Stimulated activated CD4-positive, alpha-beta T cell treated with anti-CD3 and anti-CD28 coated beads, Interleukin-15, amount 100 ng/mL, for 48 hours (primary cell): ENCODE data around the gene ZFYVE27.

ENCODE experiments used
- DNase-seq, 2 donors: peaks; one replicate each; pipeline ENCODE4 v3.0.0-alpha.2; 2020; ENCODE audit warnings: low read depth in 2 of 2

ZFYVE27 gene

DNA sequence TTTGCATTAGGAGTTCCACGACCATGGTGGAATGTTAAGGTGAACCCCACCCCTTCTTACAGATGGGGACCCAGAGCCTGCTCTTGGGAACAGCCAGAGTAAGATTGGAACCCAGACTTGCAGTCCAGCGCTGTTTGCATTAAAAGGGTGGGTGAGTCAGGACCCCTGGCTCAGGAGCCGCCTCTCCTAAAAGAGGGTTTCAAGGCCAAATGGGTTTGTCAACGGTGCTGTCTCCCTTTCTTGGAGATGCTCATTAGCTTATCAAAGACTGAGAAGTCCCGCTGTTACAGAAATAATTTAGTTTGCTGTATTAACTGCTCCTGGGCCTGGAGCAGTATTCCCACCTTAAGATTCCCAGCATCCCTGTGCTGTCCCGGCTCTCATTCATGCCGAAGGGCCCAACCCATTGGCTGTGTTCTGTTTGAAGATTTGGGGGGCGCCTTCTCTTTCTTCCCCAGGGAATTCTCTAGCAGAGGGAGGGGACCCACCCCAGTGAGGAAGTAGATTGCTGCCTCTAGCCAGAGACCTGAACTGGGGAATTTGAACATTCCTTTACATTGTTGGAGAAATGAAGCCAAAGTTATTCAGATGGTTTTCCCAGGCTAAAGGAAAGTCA, 21.6 kb upstream of the ZFYVE27 start:
- no peak for DNase-seq

DNA sequence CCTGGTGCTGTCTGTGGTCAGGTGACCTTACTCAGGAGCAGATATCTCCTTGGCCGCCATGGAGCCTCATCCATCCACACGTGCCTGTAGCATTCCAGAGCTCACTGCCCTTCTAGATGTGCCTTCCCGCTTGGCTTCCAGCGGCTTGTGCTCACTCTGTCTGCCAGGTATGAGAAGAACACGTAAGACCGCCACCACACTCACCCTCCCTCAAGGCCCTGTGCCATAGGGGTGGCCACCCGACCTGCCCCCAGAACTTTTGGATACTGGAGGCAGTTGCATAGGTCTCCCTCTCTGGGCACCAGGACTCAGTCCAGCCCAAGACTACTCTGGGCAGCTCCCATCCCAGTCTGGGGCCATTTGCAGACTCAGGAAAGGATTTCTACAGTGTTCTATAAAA, 19.3 kb upstream of the ZFYVE27 start:
- no peak for DNase-seq

DNA sequence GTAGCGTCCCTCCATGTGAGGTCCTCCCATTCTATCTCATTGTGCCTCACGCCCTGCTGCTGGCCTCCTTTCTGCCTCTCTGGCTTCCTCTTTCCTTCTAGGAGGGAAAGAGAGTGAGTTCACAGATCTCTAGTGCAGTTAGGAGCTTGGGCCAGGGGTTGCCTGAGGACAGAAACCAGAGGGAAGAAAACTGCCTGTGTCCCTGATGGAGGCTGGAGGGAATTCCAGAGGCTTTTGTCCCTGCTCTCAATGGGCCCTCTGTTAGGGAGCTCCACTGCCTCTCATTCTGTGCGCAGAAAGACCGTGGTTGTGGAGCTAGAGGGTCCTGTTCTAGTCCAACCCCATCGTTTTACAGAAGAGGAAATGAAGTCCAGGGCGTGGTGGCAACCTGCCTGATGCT, 18.8 kb upstream of the ZFYVE27 start:
- no peak for DNase-seq

DNA sequence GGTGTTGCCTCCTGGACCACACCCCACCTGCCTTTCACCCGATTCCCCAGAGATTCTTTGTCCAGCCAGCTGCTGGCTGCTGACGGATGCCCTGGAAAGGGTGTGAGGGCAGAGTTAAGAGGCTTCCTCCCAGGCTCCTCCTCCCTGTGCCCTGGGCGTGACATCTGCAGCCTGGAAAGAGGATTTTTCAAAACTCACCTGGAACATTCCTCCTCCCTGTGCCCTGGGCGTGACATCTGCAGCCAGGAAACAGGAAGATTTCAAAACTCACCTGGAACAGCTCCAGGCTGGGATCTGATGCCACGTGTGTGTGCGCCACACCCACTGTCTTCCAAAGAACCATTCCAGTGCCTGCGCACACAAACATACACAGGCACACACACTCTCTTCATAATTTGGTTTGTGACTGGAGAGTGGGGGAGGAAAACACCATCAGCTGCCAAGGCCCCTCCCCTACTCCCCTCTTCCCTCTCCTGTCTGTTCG, 18.2 kb upstream of the ZFYVE27 start:
- no peak for DNase-seq

DNA sequence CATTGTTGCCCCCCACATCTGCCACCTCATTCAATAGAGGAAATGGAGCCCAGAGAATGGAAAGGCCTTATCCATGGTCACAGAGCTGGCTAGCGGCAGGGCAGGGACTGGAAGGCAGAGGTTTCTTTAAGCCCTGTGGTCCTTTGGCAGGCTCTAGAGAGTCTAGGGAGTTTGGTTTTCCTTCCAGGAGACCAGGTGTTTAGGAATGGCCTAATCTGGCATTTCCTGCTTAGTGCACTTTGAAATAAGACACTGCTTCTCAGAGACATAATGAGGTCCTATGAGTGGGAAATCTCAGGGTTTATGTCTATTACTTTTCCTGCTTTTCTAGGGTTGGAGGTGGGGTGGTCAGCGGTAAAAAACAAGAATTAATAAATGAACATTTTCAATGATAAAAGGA, 17.3 kb upstream of the ZFYVE27 start:
- DNase-seq: no peak

DNA sequence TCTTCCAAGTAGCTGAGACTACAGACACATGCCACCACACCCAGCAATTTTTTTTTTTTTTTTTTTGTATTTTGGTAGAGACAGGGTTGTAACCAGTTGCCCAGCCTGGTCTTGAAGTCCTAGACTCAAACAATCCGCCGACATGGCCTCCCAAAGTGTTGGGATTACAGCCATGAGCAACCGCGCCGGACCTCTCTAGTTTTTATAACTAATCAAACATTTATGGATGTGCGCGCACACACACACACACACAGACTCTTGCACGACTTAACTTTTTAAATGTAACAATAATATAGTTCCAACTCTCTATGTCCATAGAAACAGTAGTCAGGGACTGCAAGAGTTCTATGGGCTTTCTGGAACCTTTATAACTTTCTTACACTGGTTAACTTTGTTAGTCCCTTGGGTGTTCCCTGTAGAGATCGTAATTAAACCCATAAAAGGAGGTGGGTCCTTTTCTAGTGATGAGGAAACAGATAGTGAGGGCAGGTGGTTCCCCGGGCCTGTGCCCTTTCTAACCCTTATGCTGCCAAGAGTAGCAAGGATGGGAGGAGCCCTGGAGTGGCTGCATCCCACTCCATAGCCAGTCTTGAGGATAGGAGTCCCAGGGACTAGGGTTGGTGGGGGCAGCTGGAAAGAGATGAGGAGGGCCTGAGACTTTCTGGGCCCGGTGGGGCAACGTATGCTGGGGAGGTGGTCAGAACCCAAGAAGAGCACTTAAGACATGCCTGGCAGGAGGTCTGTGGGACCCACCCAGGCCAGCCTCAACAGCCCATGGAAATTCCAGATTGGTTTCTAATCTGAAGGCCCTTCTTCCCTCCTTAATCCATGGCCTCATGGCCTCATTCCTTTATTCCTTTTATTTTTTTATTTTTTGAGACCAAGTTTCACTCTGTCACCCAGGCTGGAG, 14.8 kb upstream of the ZFYVE27 start:
- DNase-seq: no peak

DNA sequence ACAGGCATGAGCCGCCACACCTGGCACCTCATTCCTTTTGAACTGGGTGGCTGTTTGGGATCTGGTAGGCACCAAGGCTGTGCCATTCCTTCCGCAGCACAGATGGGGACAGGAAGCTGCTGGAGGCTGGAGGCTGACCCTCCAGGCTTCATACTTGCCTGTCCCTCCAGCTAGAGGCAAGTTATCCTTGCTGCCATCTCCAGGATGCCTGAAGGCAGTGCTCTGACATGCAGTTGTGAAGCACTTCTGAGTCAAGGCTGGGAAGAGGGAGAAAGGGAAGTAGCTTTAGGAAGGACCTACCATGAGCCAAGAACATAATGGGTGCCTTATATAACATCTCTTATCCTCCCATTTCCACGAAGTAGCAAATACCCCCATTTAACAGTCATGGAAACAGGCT, 13.9 kb upstream of the ZFYVE27 start:
- no peak for DNase-seq

DNA sequence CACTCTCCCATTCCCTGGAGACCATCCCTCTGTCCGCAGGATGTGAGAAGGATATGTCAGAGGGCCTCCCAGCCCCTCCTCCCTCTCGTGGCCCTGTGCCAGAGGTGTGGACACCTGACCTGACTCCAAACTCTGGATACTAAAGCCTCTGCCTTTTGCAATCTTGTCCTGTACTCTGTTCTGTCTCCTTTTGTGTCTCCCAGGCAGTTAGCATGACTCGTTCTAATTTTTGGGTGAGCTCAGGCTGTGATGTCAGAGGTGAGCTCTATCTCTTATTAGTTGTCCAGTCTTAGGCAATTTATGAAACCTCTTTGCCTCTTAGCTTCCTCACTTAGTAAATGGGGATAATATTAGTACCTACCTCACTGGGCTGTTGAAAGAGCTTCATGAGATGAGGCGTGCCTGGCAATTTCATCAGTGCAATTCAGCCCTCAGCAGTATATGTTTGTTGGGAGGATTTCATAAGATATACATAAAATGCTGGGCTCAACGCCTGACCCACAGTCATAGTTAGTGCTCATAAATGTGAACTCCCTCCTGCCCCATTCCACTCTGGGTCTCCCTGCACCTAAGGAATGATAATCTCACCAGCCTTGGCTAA, 12.5 kb upstream of the ZFYVE27 start:
- no peak for DNase-seq

DNA sequence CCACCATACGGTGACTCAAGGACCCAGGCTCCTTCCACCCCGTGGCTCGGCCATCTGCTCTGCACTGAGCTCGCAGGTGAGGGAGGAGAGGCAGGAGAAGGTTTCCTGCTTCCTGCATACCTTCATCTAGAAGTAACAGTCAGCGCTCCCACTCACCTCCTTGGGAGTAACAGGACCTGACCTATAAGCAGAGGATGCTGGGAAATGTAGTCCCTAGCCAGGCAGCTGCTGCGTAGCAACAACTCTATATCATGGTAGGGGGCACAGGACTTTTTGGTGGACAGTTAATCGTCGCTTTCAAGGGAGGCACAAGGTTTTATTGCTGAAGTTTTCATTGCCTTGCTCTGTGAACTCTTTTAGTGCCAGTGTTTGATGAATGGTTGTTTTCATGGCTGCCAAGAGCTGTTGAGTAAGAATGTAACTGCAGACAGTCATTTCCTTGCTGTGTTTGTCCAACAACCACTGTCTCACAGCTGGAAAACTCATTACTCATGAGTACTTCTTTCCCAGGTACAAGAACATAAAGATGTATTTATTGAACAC, 10.2 kb upstream of the ZFYVE27 start:
- no peak for DNase-seq

DNA sequence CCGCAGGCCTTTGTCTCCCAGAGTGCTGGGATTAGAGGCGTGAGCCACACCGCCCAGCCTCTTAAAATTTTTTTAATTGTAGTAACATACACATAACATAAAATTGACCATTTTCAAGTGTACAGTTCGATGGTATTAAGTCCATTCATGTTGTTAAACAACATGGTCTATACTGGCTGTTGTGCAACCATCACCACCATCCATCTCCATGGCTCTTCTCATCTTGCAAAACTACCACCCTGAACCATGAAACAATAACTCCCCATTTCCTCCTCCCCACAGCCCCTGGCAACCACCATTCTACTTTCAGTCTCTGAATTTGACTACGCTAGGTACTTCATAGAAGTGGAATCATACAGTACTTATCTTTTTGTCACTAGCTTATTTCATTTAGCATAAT, 7.9 kb upstream of the ZFYVE27 start:
- no peak for DNase-seq

DNA sequence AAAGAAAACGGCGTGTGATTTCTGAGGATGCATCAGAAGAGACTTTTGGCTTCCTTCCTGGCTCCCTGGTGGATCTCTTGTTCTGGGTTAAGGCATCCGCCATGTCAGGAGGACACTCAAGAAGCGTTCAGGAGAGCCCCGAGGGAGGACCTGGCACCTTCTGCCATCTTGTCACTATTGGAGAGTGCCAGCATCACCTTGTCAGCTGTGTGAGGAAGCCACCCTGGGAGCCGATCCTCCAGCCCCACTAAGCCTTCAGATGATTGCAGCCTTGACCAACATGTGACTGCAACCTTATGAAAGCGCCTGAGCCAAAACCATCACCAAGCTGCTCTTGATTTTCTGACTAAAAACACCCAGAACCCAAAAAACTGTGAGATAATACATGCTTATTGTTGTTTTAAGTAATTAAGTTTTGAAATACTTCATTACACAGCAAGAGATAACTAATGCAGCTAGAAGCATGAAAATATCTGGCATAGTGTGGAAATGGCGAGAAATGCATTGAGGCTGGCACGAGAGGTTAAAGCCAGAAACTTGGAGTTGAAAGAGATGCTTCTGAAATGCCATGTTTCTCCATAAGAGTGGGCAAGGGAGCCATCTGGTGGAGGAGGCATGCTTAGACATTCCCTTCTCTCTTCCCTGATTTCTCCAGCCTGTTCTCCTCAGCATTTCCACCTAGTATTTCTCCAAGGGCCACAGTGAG, 5.4 kb upstream of the ZFYVE27 start:
- DNase-seq: no peak

DNA sequence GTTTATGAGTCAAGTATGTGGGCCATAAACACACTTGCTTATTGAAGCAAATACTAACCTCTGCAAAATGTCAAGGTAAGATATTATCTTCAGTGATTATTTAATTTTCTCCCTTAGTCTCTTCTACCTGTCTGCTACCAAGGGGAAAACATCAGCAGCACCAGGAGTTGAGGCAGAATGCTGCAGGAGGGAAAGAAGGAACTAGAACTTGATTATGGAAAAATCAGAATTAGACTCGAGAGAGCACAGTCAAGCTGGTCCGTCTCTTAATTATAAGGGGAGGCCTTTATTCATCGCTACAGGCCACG, 4.9 kb upstream of the ZFYVE27 start:
- no peak for DNase-seq

DNA sequence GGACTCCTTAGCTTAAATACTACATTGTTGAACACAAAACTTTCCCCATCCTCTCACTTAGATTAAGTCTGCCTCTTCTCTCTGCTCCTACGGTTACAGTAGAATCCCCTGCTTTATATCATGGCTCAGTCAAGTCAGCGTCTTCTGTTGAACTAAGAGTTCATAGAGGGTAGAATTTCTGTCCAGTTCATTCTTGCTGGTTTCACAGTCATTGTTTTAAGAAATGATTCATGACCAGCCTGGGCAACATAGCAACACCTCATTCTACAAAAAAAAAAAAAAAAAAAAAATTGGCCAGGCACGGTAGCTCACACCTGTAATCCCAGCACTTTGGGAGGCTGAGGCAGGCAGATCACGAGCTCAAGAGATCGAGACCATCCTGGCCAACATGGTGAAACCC, 3.7 kb upstream of the ZFYVE27 start:
- DNase-seq: no peak

DNA sequence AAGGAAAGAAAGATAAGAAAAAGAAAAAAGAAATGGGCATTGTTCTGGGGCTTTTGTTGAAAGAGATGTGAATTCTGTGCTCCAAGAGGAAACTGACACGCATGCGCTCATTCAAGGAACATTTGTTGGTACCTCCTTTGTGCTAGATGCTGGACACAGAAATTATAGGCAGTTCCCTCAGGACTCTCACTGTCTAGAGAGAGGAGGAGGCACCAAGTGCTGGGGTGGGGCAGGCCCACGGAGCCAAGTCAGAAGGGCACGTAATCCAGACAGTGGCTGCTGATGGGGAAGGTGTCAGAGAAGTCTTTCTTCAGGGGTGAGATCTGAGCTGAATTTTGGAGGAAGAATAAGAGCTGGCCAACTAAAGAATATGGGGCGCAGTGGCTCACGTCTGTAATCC, 2.9 kb upstream of the ZFYVE27 start:
- DNase-seq: no peak

DNA sequence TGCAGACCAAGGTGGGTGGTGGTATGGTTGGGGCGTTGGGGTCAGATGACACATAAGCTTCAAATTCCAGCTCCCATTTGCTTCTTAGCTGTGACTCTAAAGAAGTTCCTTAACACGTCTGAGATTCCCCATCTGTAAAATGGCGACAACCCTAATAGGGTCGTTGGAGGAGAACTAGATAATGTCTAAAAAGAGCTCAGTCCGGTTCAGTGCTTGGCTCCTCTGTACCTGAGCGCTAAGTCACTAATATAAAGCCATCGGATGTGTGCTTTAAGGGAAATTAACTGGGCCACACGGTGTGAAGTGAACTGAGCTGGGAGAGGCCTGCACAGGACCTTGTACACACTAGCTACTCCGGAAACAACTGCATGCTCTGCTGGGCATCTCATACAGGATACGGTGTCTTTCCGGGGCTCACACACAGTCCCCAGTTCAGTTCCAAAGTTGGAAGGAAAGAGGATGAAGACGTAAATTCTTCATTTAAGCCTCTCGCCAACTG, 476 bp upstream of the ZFYVE27 start:
- no peak for DNase-seq

DNA sequence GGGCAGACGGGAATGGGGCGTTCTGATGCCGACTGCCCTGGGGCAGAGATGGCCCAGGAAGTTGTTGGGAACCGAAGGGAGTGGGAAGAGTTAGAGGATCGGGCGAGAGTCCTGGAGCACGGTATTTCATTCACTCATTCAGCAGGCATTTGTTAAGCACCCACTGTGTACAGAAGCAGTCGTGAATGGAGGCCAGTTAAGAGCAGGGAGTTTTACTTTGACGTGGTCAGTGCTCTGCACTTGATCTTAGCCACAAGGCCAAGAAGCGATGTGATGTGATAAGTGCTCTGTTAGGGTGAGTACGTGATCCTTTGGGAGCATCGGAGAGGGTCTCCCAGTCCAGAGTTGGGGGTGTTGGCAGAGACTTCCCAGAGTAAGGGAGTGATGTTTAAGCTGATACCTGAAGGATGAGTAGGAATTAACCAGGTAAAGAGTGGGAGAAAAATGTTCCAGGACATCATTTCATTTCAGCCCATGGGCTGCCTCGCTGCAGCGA, 890 bp downstream of the ZFYVE27 start:
- DNase-seq: no peak

DNA sequence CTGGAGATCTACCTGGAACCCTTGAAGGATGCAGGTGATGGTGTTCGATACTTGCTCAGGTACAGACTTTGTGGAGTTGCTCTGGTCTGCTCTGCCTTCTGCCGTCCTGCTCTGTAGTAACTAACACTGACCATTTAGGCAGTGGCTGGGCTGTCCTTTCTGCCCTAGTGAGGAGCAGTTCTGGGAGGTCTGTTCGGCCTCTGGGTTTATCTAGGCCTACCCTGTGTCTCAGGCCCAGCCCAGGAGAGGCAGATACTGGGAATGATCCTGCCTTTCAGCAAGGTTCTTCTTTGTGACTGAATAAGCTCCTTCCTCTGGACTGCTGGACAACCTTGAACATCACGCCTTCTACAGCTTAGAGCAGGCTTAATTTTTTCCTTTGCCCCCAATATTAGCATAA, 1.7 kb downstream of the ZFYVE27 start:
- no peak for DNase-seq

DNA sequence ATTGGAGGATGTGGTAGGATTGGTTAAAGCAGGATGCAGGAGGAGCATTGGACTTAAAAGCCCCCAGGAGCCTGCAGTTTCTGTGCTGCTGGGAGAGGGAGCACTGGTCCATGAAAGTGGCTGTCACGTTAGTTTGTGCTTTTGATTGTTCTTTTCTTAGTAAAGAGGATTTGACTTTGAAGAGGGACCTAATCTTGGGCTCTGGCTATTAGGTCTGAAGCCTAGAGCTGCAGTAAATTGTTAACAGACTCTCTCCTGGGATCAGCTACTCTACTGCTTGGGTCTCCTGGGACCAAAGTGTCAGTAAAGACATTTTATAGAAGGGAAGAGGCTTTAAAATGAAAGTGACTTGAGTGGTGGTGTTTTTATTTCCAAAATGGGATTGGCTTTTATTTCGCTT, 3.7 kb downstream of the ZFYVE27 start:
- no peak for DNase-seq

DNA sequence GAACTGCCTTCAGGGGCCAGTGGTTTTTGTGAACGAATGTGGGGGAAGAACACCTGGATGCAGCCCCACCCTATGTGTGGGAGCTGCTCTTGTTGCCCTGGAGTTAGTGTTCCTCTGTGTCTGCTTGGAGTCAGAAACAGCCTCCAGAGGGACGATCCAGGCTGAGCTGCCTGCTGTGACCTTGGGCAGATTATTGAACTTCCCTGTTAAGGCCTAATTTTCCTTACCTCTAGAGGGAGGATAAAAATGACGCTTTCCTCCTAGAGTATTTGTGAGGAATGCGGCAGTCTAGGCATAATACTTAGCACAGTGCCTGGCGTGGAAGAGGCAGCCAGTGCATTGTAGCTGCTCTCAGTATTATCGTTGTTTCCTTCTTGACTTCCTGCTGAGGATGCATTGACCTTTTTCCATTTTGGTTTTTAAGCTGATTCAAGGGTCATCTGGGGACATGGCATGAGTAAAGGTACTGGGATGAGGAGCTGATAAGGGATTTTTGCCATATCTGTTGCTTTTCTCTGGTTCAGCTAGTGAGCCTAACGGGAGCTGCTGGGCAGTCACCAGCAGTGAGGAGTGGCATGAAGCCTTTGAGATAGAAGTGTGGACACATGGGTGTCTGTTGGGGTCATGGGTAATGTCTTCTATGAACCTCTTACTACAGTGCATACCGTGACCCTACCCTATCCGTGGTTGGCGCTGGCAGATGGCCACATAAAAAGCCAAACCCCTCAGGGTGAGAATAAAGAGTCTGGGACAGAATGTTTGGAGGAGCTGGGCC, 6.4 kb downstream of the ZFYVE27 start:
- no peak for DNase-seq

DNA sequence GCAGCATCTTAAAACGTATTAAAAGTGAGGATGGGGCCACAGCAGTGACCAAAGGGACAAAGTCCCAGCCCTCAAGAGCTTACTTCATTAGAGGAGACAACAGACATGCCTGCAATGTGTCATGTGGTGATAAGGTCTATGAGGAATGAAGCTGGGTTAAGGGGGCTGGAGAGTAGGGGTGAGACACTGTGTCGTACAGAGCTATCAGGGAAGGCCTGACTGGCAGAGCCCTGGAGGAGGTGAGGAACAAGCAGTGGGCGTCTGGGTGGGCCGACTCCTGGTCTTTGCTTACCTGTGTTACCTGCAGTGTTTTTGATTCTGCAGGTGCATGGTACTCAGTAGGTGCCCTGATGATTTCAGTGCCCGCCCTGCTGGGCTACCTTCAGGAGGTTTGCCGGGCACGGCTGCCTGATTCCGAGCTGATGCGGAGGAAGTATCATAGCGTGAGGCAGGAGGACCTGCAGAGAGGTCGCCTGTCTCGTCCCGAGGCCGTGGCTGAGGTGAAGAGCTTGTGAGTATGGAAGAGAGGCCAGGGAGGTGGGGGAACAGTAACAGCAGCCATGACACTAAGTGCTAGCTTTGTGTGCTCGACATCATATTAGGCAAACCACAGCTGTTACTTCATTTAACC, 7.6 kb downstream of the ZFYVE27 start:
- no peak for DNase-seq

DNA sequence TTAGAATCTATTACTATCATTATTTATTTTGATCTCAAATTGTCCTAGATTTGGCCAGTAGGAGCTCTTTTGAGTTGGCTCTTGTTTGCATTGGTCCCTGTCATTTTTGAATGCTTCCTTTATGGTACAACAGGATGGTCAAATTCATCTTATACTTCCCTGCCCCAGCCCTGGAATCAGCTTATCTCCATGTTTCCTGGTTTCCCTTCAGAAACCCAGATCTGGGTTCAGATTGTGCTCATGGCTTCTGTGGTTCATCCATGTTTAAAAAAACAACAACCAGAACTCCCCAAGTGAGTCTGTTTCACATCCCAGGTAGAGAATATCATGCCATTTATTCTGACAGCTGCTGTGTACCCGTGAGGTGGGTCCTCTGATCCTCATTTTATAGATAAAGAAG, 10.6 kb downstream of the ZFYVE27 start:
- no peak for DNase-seq
